ENCODE measurements around the gene WIZ. TPM values are rescaled to one million over a fixed set of nuclear protein-coding genes. Genes with fewer than 3 reads are reported as not detected.

Gene WIZ
- total and polyA plus RNA-seq, 2 of the 4 experiments (the other 2 are of a cell fraction) = 0.90 to 27.1 TPM

DNA sequence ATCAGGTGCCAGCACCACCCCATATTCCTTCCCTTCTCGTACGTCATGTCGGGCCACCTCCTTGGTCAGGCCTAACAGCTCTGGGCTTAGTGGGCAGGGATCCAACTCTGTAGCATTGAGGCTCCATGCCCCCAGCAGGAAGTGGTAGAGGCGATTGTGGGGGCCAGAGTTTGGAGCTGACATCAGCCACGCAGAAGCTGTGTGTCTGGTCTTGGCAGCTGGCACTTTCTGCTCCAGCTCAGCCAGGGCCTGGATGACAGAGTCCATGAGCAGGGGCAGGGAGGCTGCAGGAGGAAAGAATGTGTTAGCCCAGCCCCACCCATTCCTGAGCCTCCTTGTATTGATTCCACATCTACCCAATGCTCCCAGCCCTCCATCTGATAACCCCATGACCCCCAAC is 26.6 kb upstream of the WIZ start:
- 49% methylated on average over 2 of the region's 5 CpGs; no CpG with 5 or more reads in 1 of the 2 experiments for WGBS, 2 experiments (ENCODE audit: extremely low coverage in 2 of 2, insufficient read length in 1 of 2)
- H2BK15ac ChIP-seq (ENCODE audit: low read depth, low read length) = no peak overlapping the region
- H3K9ac ChIP-seq (ENCODE audit: low read depth, low read length) = no peak overlapping the region
- no peak overlapping the region for H3K56ac ChIP-seq (ENCODE audit: extremely low read depth, insufficient read depth, low read length)
- no peak overlapping the region for H3K14ac ChIP-seq (replicated peaks; ENCODE audit: low read depth, low read length)
- no peak overlapping the region for H2BK120ac ChIP-seq (ENCODE audit: low read depth, low read length)
- no peaks in the 10 kb centered on the region for H3K9me3 ChIP-seq (ENCODE audit: control insufficient read depth, insufficient read depth, low read length)
- H3K18ac ChIP-seq (ENCODE audit: low read depth, low read length) = no peak overlapping the region
- no peaks in the 10 kb centered on the region for H3K79me1 ChIP-seq (ENCODE audit: low read depth in 1 of 2, low read length in 2 of 2)
- H3K9me1 ChIP-seq (ENCODE audit: insufficient read depth, low read length) = no peaks in the 10 kb centered on the region
- no peak overlapping the region for H4K91ac ChIP-seq (ENCODE audit: insufficient read depth, low read depth, low read length)
- BruUV-seq (replicated peaks) = no TSS peak
- no peak for ATAC-seq (ENCODE audit: low read depth)
- H2BK20ac ChIP-seq (ENCODE audit: low read depth, low read length) = no peak overlapping the region
- H3K27me3 ChIP-seq (ENCODE audit: control insufficient read depth, insufficient read depth, low read length) = no peaks in the 10 kb centered on the region
- no peak for TF ChIP-seq MXI1 (IDR thresholded peaks at IDR 0.05; ENCODE audit: borderline replicate concordance, low read depth, low read length)
- TF ChIP-seq SMC3 (IDR thresholded peaks at IDR 0.05; ENCODE audit: low read depth, low read length) = no peak
- TF ChIP-seq MAFK (IDR thresholded peaks at IDR 0.05; ENCODE audit: low read depth, low read length) = no peak
- TF ChIP-seq MAZ (IDR thresholded peaks at IDR 0.05; ENCODE audit: borderline replicate concordance, low read depth, low read length) = no peak
- TF ChIP-seq RCOR1 (IDR thresholded peaks at IDR 0.05; ENCODE audit: insufficient replicate concordance, low read length) = no peak
- TF ChIP-seq POLR2A (IDR thresholded peaks at IDR 0.05; ENCODE audit: low read depth, low read length) = no peak
- no peak for TF ChIP-seq RAD21 (IDR thresholded peaks at IDR 0.05; ENCODE audit: low read length)
- no peak for TF ChIP-seq ELK1 (IDR thresholded peaks at IDR 0.05; ENCODE audit: borderline replicate concordance, low read depth, low read length)
- no peak for TF ChIP-seq RFX5 (IDR thresholded peaks at IDR 0.05; ENCODE audit: low read depth, low read length)
- TF ChIP-seq, protein P1, sequence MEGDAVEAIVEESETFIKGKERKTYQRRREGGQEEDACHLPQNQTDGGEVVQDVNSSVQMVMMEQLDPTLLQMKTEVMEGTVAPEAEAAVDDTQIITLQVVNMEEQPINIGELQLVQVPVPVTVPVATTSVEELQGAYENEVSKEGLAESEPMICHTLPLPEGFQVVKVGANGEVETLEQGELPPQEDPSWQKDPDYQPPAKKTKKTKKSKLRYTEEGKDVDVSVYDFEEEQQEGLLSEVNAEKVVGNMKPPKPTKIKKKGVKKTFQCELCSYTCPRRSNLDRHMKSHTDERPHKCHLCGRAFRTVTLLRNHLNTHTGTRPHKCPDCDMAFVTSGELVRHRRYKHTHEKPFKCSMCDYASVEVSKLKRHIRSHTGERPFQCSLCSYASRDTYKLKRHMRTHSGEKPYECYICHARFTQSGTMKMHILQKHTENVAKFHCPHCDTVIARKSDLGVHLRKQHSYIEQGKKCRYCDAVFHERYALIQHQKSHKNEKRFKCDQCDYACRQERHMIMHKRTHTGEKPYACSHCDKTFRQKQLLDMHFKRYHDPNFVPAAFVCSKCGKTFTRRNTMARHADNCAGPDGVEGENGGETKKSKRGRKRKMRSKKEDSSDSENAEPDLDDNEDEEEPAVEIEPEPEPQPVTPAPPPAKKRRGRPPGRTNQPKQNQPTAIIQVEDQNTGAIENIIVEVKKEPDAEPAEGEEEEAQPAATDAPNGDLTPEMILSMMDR (conservative IDR thresholded peaks at IDR 0.05; ENCODE audit: low read depth, low read length) = no peak
- no peak for TF ChIP-seq USF2 (IDR thresholded peaks at IDR 0.05; ENCODE audit: low read depth, low read length)
- TF ChIP-seq CHD1 (IDR thresholded peaks at IDR 0.05; ENCODE audit: low read depth, low read length) = no peak
- TF ChIP-seq CEBPB (IDR thresholded peaks at IDR 0.05; ENCODE audit: low read depth, low read length) = no peak
- no peak for TF ChIP-seq FOS (IDR thresholded peaks at IDR 0.05; ENCODE audit: low read depth, low read length)
- no peak overlapping the region for H3K27ac ChIP-seq (ENCODE audit: insufficient read depth, low read length)
- dilution Hi-C loops (cut with HindIII; ENCODE audit: low sequenced_read_pairs, unreplicated experiment) (no loop called here), in situ Hi-C loops (cut with MboI; ENCODE audit: low sequenced_read_pairs) (no loop called here), intact Hi-C loops (cut with micrococcal nuclease) (no loop called here)
- H2AFZ ChIP-seq (replicated peaks; ENCODE audit: low read length, poor library complexity) = no peak overlapping the region
- no peaks in the 10 kb centered on the region for H3K36me3 ChIP-seq (ENCODE audit: control insufficient read depth, insufficient read depth, low read length)
- no peak overlapping the region for H4K5ac ChIP-seq (ENCODE audit: low read depth, low read length)
- H4K20me1 ChIP-seq (ENCODE audit: insufficient read depth, low read length) = no peaks in the 10 kb centered on the region
- POLR2A ChIA-PET (ENCODE audit: unreplicated experiment) = no interaction called here
- no peaks in the 10 kb centered on the region for H3K4me1 ChIP-seq (ENCODE audit: control insufficient read depth, insufficient read depth, low read length)
- no peak overlapping the region for H2AK5ac ChIP-seq (ENCODE audit: low read depth, low read length)
- H4K8ac ChIP-seq (ENCODE audit: low read depth in 2 of 2, low read length in 2 of 2) = no peak overlapping the region
- H3K4me2 ChIP-seq (ENCODE audit: low read depth, low read length) = no peak overlapping the region
- no peak overlapping the region for H2BK5ac ChIP-seq (ENCODE audit: low read depth, low read length, poor library complexity, severe bottlenecking)
- CTCF ChIA-PET = no interaction called here
- no peak overlapping the region for H3K23ac ChIP-seq (ENCODE audit: low read depth, low read length)
- H3K4me3 ChIP-seq (ENCODE audit: insufficient read depth, low read depth, low read length) = no peak overlapping the region
- no peak for DNase-seq
- no peak overlapping the region for H2AK9ac ChIP-seq (replicated peaks; ENCODE audit: low read depth, low read length, poor library complexity)
- no peak overlapping the region for H3K4ac ChIP-seq (ENCODE audit: low read depth, low read length)

Data from IMR-90 (cell line).